Measurements from ENCODE around the gene LRCH4. TPM values are rescaled to one million over a fixed set of nuclear protein-coding genes. Genes with fewer than 3 reads are reported as not detected.

LRCH4 gene
- total and polyA plus RNA-seq, 11 donors = 18.5 to 46.6 (median 34.1) TPM

GRCh38 chr7:100607111-100607510, 21.2 kb upstream of the LRCH4 start:
- Histone ChIP-seq H3K4me1 (peaks cover 0 to 34% (median 12%) of the 10 kb centered on the region in 12 donors), H3K27me3 (no peaks in the 10 kb centered on the region), H3K27ac (no peak overlapping the region), H3K9me3 (no peaks in the 10 kb centered on the region), H3K4me3 (no peak overlapping the region), H3K36me3 (no peaks in the 10 kb centered on the region)
- ATAC-seq (no peak), DNase-seq (no peak)
- intact Hi-C loops (cut with DNase I) = loop anchor here in 3 of 10 donors (5.0 kb wide), 2 partner anchors 70 to 85 kb away; partner anchors contain the start of gene GIGYF1 (in 1 of the 3)
- TF ChIP-seq POLR2A (IDR thresholded peaks at IDR 0.05) = no peak
- TF ChIP-seq, protein P1, sequence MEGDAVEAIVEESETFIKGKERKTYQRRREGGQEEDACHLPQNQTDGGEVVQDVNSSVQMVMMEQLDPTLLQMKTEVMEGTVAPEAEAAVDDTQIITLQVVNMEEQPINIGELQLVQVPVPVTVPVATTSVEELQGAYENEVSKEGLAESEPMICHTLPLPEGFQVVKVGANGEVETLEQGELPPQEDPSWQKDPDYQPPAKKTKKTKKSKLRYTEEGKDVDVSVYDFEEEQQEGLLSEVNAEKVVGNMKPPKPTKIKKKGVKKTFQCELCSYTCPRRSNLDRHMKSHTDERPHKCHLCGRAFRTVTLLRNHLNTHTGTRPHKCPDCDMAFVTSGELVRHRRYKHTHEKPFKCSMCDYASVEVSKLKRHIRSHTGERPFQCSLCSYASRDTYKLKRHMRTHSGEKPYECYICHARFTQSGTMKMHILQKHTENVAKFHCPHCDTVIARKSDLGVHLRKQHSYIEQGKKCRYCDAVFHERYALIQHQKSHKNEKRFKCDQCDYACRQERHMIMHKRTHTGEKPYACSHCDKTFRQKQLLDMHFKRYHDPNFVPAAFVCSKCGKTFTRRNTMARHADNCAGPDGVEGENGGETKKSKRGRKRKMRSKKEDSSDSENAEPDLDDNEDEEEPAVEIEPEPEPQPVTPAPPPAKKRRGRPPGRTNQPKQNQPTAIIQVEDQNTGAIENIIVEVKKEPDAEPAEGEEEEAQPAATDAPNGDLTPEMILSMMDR (IDR thresholded peaks at IDR 0.05) = no peak
- WGBS, 4 donors = 89 to 95% (median 90%) methylated on average over 8 of the region's 8 CpGs

DNA sequence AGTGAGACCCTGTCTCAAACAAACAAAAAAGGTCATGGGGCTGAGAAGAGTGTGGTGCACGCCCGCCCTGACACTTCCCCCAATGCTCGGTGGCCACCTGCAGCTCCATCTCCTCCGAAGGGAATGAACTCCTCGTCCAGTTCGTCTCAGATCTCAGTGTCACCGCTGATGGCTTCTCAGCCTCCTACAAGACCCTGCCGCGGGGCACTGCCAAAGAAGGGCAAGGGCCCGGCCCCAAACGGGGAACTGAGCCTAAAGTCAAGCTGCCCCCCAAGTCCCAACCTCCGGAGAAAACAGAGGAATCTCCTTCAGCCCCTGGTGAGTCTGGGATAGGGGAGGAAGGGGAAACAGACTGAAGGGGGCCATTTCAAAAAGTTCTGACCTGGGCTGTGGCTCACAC, 20.4 kb upstream of the LRCH4 start:
- DNase-seq = no peak
- peak overlapping the region in 2 of 12 donors; percentile 80 to 90 for H3K27ac ChIP-seq
- intact Hi-C loops (cut with DNase I) = loop anchor here in 3 of 10 donors (5.0 kb wide), 2 partner anchors 71 to 86 kb away; partner anchors contain the start of gene GIGYF1 (in 1 of the 3)
- ATAC-seq = no peak
- H3K27me3 ChIP-seq = no peaks in the 10 kb centered on the region
- WGBS, 4 donors = 89 to 95% (median 91%) methylated on average over 7 to 12 of the region's 12 CpGs
- H3K36me3 ChIP-seq = no peaks in the 10 kb centered on the region
- H3K4me1 ChIP-seq = peaks cover 0 to 35% (median 12%) of the 10 kb centered on the region in 12 donors
- H3K9me3 ChIP-seq = no peaks in the 10 kb centered on the region
- TF ChIP-seq, protein P1 (IDR thresholded peaks at IDR 0.05) = no peak
- TF ChIP-seq POLR2A (IDR thresholded peaks at IDR 0.05) = no peak
- peak overlapping the region in 1 of 12 donors; percentile 96 for H3K4me3 ChIP-seq

DNA sequence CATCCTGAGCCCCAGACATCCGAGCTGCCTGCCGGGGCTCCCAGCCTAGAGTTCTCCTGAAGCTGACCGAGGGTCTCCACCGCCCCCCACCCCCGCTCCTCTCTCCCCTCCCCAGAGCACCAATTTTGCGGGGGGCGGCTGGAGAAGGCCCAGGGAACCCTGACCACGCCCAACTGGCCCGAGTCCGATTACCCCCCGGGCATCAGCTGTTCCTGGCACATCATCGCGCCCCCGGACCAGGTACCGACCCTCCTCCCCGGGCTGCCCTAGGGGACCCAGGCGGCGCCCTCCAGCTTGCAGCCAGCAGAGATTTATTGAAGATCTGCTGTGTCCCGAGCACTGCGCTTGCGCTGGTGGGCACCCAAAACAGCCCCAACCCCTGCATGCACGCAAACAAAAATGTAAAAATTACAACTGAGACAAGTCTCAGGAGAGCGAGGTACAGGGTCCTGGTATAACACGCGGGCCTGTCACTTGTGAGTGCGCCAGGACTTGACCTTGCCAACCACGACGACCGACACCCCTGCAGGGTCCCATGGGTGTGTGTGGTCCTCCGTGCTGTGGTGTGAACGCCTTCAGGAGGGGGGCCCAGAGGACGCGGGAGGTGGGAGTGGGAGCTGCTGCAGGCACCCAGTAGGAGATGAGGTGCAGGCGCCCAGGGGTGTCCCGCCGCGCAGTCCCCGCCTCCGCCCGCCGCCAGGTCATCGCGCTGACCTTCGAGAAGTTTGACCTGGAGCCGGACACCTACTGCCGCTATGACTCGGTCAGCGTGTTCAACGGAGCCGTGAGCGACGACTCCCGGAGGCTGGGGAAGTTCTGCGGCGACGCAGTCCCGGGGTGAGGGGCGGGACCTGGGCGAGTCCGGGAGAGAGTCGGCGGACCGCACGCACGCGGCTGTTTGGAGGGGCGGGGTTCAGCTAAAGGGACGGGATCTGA, 19.3 kb upstream of the LRCH4 start:
- Histone ChIP-seq H3K4me1 (peaks cover 0 to 34% (median 12%) of the 10 kb centered on the region in 12 donors), H3K36me3 (no peaks in the 10 kb centered on the region), H3K27me3 (no peaks in the 10 kb centered on the region), H3K27ac (peak overlapping the region in 11 of 12 donors; percentile 67 to 90 (median 80)), H3K9me3 (no peaks in the 10 kb centered on the region), H3K4me3 (peak overlapping the region; percentile 48 to 96 (median 76))
- DNase-seq (peak; percentile 45 to 76 (median 68)), ATAC-seq (peak; percentile 18 to 37 (median 30))
- intact Hi-C loops (cut with DNase I) = loop anchor here in 5 of 10 donors (1.0 to 5.0 kb wide), 4 partner anchors 68 to 87 kb away; partner anchors contain the start of genes GIGYF1 (in 2 of the 5) and GNB2 (in 1 of the 5)
- no peak for TF ChIP-seq POLR2A (IDR thresholded peaks at IDR 0.05)
- TF ChIP-seq, protein P1 (IDR thresholded peaks at IDR 0.05) = no peak
- WGBS, 4 donors = 13 to 30% (median 21%) methylated on average over 44 to 68 of the region's 68 CpGs

All from heart left ventricle (tissue), 16 donors.